Effector memory CD4-positive, alpha-beta T cell (primary cell): ENCODE measurements around the gene ADCY1.

Source experiments
- DNase-seq, 3 donors: peaks; one replicate each; pipeline ENCODE4 v3.0.0-alpha.2; 2020
- H3K27ac ChIP-seq: 2 replicates; pipeline ENCODE4 v1.7.0; 2013; ENCODE audit warnings: mild to moderate bottlenecking, low read length, moderate library complexity; ENCODE audit not compliant: insufficient read depth, poor library complexity, severe bottlenecking
- H3K27me3 ChIP-seq: replicated peaks from 2 replicates; pipeline ENCODE4 v1.7.0; 2013; ENCODE audit warnings: mild to moderate bottlenecking, low read length; ENCODE audit not compliant: insufficient read depth, control insufficient read depth, poor library complexity, severe bottlenecking
- H3K36me3 ChIP-seq: 2 replicates; pipeline ENCODE4 v1.7.0; 2013; ENCODE audit warnings: mild to moderate bottlenecking, low read length, moderate library complexity; ENCODE audit not compliant: control insufficient read depth, insufficient read depth
- H3K4me1 ChIP-seq: 2 replicates; pipeline ENCODE4 v1.7.0; 2013; ENCODE audit warnings: low read length, mild to moderate bottlenecking; ENCODE audit not compliant: control insufficient read depth, insufficient read depth, poor library complexity, severe bottlenecking
- H3K4me3 ChIP-seq: 2 replicates; pipeline ENCODE4 v1.7.0; 2013; ENCODE audit warnings: low read length, low read depth, mild to moderate bottlenecking; ENCODE audit not compliant: insufficient read depth, poor library complexity, severe bottlenecking
- H3K9me3 ChIP-seq: 2 replicates; pipeline ENCODE4 v1.7.0; 2013; ENCODE audit warnings: mild to moderate bottlenecking, low read length, moderate library complexity; ENCODE audit not compliant: control insufficient read depth

ADCY1 gene

GRCh38 chr7:45584261-45585210 lies 10.4 kb downstream of the ADCY1 start:
- no peak for DNase-seq
- H3K27ac ChIP-seq = no peak overlapping the region
- no peaks in the 10 kb centered on the region for H3K9me3 ChIP-seq
- H3K27me3 ChIP-seq = no peaks in the 10 kb centered on the region
- no peaks in the 10 kb centered on the region for H3K36me3 ChIP-seq
- H3K4me3 ChIP-seq = no peak overlapping the region
- no peaks in the 10 kb centered on the region for H3K4me1 ChIP-seq

GRCh38 chr7:45585628-45586027 lies 11.5 kb downstream of the ADCY1 start:
- DNase-seq = no peak
- H3K27ac ChIP-seq = no peak overlapping the region
- no peaks in the 10 kb centered on the region for H3K4me1 ChIP-seq
- H3K9me3 ChIP-seq = no peaks in the 10 kb centered on the region
- no peaks in the 10 kb centered on the region for H3K36me3 ChIP-seq
- no peak overlapping the region for H3K4me3 ChIP-seq
- H3K27me3 ChIP-seq = no peaks in the 10 kb centered on the region

- Histone ChIP-seq H3K27me3 (no peaks in the 10 kb centered on the region), H3K4me1 (no peaks in the 10 kb centered on the region), H3K36me3 (no peaks in the 10 kb centered on the region), H3K27ac (no peak overlapping the region), H3K4me3 (no peak overlapping the region), H3K9me3 (no peaks in the 10 kb centered on the region)
- no peak for DNase-seq
Measured at GRCh38 chr7:45586542-45587520, 12.7 kb downstream of the ADCY1 start.

GRCh38 chr7:45588466-45588865 lies 14.3 kb downstream of the ADCY1 start:
- Histone ChIP-seq H3K27me3 (no peaks in the 10 kb centered on the region), H3K4me3 (no peak overlapping the region), H3K9me3 (no peaks in the 10 kb centered on the region), H3K36me3 (no peaks in the 10 kb centered on the region), H3K4me1 (no peaks in the 10 kb centered on the region), H3K27ac (no peak overlapping the region)
- DNase-seq = no peak

DNA sequence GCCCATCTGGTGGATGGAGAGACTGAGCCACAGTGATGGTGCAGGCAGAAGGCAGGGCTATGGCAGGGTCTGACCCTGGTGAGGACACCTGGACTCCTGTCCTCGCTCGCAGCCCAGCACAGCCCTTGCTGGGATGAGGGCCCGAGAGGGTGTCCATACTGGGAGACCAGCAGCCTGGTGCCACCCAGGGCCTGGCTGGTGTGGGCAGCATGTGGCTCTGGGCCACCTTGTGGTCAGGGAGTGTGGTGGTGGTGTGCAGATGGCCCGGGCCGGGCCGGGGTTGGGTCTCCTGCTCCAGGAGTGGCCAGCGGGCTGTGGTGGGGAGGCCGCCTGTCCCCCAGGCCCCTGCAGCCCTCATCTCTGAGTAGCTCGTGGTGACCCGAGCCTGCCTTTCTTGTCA lies 14.9 kb downstream of the ADCY1 start:
- Histone ChIP-seq H3K36me3 (no peaks in the 10 kb centered on the region), H3K4me3 (no peak overlapping the region), H3K9me3 (no peaks in the 10 kb centered on the region), H3K4me1 (no peaks in the 10 kb centered on the region), H3K27ac (no peak overlapping the region), H3K27me3 (no peaks in the 10 kb centered on the region)
- no peak for DNase-seq

- H3K4me1 ChIP-seq = no peaks in the 10 kb centered on the region
- no peaks in the 10 kb centered on the region for H3K36me3 ChIP-seq
- no peak overlapping the region for H3K27ac ChIP-seq
- no peaks in the 10 kb centered on the region for H3K9me3 ChIP-seq
- no peaks in the 10 kb centered on the region for H3K27me3 ChIP-seq
- DNase-seq = no peak
- H3K4me3 ChIP-seq = no peak overlapping the region
Measured at GRCh38 chr7:45589915-45590678, 15.9 kb downstream of the ADCY1 start.

DNA sequence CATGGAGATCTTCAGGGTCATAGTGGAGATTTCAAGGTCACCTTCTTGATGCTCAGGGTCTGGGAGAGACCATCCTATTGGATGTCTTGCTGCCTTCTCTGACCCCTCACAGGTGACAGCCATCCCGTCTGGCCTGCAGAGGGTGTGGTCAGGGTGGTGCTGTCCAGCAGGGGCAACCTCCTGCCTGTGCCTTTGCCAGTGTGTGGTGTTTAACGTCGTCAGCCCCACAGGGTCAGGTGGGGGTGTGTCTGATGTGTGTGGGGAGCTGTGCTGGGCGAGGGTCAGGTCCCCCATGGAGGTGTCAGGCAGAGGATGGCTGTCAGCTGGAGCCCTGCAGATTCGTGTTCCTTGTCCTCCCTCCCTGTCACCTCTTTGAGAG lies 16.5 kb downstream of the ADCY1 start:
- DNase-seq = no peak
- Histone ChIP-seq H3K36me3 (no peaks in the 10 kb centered on the region), H3K4me1 (no peaks in the 10 kb centered on the region), H3K27me3 (no peaks in the 10 kb centered on the region), H3K9me3 (no peaks in the 10 kb centered on the region), H3K27ac (no peak overlapping the region), H3K4me3 (no peak overlapping the region)

DNA sequence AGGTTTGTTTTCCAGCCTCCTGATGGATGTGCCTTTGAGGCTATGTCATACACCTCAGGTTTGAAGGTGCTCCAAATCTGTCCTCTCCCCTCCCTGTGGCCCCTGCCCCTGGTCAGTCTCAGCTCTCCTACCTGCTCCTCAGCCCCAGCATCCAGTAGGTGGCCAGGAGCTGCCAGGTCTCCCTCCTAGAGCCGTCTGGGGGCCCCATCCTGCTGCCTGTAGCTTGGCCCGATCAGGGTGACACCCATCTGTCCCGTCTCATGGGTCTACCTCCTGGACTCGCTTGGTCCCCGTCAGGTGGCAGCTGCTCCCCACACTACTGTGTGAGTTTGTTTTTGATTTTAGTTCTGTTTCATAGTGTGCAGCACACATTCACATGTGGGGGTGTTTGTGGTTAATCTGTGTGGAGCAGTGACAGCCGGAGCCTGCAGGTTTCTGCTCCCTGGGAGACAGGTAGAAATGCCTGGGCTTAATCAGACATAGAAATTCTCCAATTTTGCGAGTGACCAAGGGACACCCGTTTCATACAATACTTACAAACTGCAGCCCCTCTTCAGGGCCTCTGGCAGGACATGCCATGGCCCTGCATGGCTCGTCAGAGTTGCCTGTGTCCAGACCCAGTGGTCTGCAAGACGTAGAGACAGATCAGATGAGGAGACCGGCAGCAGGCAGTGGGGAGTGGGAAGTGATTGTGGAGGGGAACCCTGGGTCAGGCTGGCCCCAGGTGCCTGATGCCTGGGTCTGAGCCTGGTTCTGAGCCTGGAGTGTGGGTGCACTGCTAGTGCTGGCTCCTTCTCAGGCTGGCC lies 17.1 kb downstream of the ADCY1 start:
- Histone ChIP-seq H3K4me1 (no peaks in the 10 kb centered on the region), H3K9me3 (no peaks in the 10 kb centered on the region)
- no peak for DNase-seq

More for the DNA sequence above, 17.1 kb downstream of the ADCY1 start:
- Histone ChIP-seq H3K27me3 (no peaks in the 10 kb centered on the region), H3K4me3 (no peak overlapping the region), H3K36me3 (no peaks in the 10 kb centered on the region), H3K27ac (no peak overlapping the region)
